Fibroblast of villous mesenchyme (primary cell): ENCODE measurements around the gene STRN3. TPM values are rescaled to one million over a fixed set of nuclear protein-coding genes. Genes with fewer than 3 reads are reported as not detected.

Experiments used
- DNase-seq: peaks from one replicate; pipeline ENCODE4 v3.0.0-alpha.2; 2010; ENCODE audit warnings: low read depth
- H3K4me3 ChIP-seq: 2 replicates; pipeline ENCODE4 v1.5.1; 2011; ENCODE audit warnings: low read depth, mild to moderate bottlenecking, low read length
- total RNA-seq: library from RNA; depleted of rRNA; stranded (reverse); fragments of >200 nt; gene quantifications from 2 replicates; pipeline ENCODE4 v1.2.3, GENCODE V29; 2012
- TF ChIP-seq, protein P1 (sequence below): IDR thresholded peaks from 2 replicates; pipeline ENCODE4 v1.5.1; 2012; ENCODE audit warnings: low read depth, mild to moderate bottlenecking, low read length; ENCODE audit not compliant: insufficient read depth

Gene STRN3
- total RNA-seq, 1 donor, result 83.3 TPM

DNA sequence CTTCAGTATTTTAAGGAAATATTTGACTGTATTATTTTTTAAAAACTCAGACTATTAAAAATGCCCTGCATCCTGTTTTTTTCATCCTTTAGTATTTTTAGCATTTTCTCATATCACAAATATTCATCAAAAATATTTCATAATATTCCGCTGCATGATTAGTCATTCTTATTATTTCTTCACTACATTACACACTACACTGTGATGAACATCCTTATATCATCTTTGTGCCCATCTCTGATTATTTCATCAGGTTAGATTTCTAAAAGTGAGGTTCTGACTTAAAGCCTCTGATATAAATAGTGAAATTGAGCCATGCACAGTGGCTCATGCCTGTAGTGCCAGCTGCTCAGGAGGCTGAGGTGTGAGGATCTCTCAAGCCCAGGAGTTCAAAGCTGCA is 143.7 kb downstream of the STRN3 start:
- H3K4me3 ChIP-seq, result no peak overlapping the region
- DNase-seq, result no peak
- TF ChIP-seq, protein P1, sequence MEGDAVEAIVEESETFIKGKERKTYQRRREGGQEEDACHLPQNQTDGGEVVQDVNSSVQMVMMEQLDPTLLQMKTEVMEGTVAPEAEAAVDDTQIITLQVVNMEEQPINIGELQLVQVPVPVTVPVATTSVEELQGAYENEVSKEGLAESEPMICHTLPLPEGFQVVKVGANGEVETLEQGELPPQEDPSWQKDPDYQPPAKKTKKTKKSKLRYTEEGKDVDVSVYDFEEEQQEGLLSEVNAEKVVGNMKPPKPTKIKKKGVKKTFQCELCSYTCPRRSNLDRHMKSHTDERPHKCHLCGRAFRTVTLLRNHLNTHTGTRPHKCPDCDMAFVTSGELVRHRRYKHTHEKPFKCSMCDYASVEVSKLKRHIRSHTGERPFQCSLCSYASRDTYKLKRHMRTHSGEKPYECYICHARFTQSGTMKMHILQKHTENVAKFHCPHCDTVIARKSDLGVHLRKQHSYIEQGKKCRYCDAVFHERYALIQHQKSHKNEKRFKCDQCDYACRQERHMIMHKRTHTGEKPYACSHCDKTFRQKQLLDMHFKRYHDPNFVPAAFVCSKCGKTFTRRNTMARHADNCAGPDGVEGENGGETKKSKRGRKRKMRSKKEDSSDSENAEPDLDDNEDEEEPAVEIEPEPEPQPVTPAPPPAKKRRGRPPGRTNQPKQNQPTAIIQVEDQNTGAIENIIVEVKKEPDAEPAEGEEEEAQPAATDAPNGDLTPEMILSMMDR, result no peak

DNA sequence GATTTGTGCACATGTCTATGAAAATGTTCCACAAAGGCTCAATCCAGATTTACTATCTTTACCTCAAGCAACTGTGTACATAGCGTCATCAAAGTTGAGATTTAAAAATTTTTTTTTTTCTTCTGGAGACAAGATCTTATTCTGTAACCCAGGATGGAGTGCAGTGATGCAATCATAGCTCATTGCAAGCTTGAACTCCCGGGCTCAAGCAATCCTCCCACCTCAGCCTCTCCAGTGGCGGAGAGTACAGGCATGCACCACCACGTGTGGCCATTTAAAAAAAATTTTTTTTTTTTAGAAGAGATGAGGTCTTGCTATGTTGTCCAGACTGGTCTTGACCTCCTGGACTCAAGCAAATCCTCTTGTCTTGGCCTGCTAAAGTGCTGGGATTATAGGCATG is 149.5 kb downstream of the STRN3 start:
- no peak for DNase-seq
- TF ChIP-seq, protein P1, result no peak

DNA sequence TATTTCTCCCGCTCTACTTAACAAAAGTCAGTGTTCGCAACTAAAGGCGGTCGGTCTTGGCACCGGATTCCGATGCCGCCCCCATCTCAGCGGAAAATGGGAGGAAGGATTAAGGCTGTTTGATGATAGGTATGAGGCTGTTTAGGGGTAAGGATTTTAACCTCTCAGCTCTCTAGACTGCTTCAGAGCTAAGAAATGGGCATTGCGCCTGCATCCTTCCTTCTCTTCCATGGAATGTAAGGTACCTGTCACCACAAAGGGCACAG is 150.5 kb downstream of the STRN3 start:
- H3K4me3 ChIP-seq, result no peak overlapping the region
- no peak for DNase-seq
- TF ChIP-seq, protein P1, result no peak

More for the DNA sequence above, 149.5 kb downstream of the STRN3 start:
- H3K4me3 ChIP-seq, result no peak overlapping the region

DNA sequence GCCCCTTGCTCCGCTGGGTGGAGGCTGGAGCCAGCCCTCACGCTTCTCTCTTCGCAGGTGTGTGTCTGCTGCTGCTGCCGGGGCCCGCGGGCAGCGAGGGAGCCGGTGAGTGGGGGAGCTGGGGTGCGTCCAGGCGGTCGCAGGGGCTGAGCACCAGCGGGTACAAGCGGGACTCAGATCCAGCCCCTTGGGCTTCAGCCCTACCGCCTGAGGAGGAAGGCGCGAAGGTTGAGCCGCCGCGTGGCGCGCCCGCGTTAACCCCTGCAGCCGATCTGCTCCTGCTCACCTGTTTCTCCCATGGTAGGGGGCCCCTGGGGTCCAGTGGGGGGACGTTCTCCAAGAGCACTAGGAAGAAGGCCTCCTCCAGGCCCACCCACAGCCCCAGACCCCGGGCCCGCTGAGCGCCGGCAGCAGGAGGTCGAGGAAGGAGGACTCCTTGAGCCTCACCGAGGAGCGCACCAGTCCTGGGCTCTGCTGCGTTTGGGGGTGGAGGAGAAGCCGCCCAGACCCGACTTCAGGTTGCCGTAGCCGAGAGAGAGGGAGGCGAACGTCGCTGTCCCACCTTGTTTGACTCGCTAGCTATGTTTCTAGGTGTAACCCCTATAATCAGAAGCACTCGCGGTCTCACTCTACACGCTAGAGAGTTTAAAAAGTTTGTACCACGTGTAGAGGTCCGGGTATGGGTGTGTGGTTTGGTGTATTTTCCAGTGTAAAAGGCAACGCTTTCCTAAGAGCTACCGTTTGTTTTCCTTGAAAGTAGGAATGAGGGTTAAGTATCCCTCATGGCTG is 151.0 kb downstream of the STRN3 start:
- no peak for DNase-seq
- H3K4me3 ChIP-seq, result peak overlapping the region; percentile 59
- TF ChIP-seq, protein P1, result no peak

DNA sequence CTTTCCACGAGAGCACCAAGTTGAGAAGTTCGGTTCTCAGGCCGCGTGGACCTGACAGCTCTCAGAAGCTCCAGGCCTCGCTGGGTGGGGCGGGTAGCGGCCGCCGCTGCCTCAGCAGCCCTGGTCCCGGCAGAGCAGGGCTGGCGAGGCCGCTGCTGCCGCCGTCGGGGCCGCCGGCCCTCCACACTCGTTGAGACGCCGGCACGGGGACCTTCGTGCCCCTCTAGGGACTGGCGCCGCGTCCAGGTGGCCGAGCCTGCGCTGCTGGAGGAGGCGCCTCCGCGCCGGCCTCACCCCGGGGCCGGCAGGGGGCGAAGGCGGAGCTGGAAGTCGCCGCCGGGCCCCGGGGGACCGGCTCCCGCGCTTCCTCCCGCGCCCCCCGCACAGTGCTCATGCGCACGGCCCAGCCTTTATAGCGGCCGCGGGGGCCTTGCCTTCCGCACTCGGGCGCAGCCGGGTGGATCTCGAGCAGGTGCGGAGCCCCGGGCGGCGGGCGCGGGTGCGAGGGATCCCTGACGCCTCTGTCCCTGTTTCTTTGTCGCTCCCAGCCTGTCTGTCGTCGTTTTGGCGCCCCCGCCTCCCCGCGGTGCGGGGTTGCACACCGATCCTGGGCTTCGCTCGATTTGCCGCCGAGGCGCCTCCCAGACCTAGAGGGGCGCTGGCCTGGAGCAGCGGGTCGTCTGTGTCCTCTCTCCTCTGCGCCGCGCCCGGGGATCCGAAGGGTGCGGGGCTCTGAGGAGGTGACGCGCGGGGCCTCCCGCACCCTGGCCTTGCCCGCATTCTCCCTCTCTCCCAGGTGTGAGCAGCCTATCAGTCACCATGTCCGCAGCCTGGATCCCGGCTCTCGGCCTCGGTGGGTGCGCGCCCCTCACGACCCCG is 151.8 kb downstream of the STRN3 start, which contains the start of gene COCH:
COCH (plus strand) TSS at position 440 of the 879 bp plus-strand sequence; CDS start at position 820, 380 bp downstream.
- peak within 1 kb of the TSS; percentile 59 for H3K4me3 ChIP-seq
- no peak for DNase-seq
- TF ChIP-seq, protein P1, result peak; percentile 36

DNA sequence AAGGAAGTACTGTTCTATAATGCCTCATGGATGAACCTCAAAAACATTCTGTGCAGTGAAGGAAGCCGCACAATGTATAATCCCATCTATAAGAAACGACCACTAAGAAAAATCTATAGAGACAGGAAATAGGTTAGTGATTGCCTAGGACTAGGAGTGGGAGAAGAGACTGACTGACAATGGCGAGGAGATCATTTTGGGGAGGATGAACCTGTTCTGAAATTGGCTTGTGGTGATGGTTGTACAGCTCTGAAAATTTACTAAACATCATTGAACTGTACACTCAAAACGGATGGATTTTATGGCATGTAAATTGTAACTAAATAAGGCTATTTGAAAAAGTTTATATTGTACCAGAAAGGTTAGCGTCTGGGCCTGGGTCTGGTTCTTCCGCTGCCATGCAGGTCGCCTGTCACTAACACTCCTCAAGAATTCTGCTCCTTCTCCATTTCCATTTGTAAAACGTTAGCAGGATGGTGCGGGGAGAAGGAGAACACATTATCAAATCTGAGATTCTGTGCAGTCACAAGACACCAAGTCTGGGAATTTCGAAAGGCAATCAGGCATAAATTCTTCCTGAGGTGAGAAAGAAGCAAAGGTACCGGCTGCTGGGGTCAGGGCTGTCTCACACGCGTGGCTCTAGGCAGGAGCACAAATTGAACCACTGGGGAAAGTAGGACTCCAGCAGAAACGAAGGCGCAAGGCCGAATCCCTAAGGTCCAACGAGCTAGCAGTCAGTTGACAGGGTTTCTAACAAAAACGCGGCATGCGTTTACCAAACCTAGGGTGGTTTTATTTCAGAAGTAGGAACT is 152.7 kb downstream of the STRN3 start:
- DNase-seq, result no peak
- H3K4me3 ChIP-seq, result no peak overlapping the region
- TF ChIP-seq, protein P1, result no peak
